HG03342 (cell line): ENCODE results near the gene WDR93.
"Not testable (repeated sequence)": the region's sequence is repeated elsewhere in the genome, so short reads cannot be mapped to it uniquely, and the experiment has no call there.

Experiments
- ATAC-seq: cut with Tn5 transposase; IDR thresholded peaks from one replicate; pipeline ENCODE4 v1.9.1; 2021; ENCODE audit warnings: mild to moderate bottlenecking, moderate library complexity; ENCODE audit not compliant: unreplicated experiment

WDR93 gene

GRCh38 chr15:89767411-89767915 is 76.9 kb downstream of the WDR93 start:
- ATAC-seq, result no peak

GRCh38 chr15:89768071-89768500 is 77.5 kb downstream of the WDR93 start:
- no peak for ATAC-seq

- no peak for ATAC-seq
Measured at GRCh38 chr15:89769366-89769765, 78.8 kb downstream of the WDR93 start.

- ATAC-seq, result no peak
Measured at GRCh38 chr15:89770041-89770440, 79.4 kb downstream of the WDR93 start.

- no peak for ATAC-seq
Measured at GRCh38 chr15:89772932-89773583, 82.4 kb downstream of the WDR93 start.

- ATAC-seq, result no peak
Measured at GRCh38 chr15:89774492-89774891, 83.9 kb downstream of the WDR93 start.

- no peak for ATAC-seq
Measured at GRCh38 chr15:89775815-89776214, 85.2 kb downstream of the WDR93 start.

- no peak for ATAC-seq
Measured at GRCh38 chr15:89776274-89777072, 85.9 kb downstream of the WDR93 start, which contains the start of gene MESP2. Gene MESP2, plus strand, starts transcription at chr15:89776332. Its CDS starts 26 bp downstream, at chr15:89776358.

- no peak for ATAC-seq
Measured at GRCh38 chr15:89777073-89777751, 86.6 kb downstream of the WDR93 start.

- ATAC-seq, result no peak
Measured at GRCh38 chr15:89777782-89778380, 87.3 kb downstream of the WDR93 start.

GRCh38 chr15:89778861-89779260 is 88.2 kb downstream of the WDR93 start:
- ATAC-seq, result no peak

GRCh38 chr15:89780601-89781000 is 90.0 kb downstream of the WDR93 start:
- no peak for ATAC-seq

GRCh38 chr15:89781055-89781454 is 90.4 kb downstream of the WDR93 start:
- ATAC-seq, result no peak

- no peak for ATAC-seq
Measured at GRCh38 chr15:89781891-89782618, 91.4 kb downstream of the WDR93 start.

- ATAC-seq, result not testable (repeated sequence)
Measured at GRCh38 chr15:89782619-89782950, 92.0 kb downstream of the WDR93 start.

GRCh38 chr15:89783111-89783860 is 92.7 kb downstream of the WDR93 start:
- no peak for ATAC-seq

GRCh38 chr15:89783861-89784685 is 93.5 kb downstream of the WDR93 start:
- no peak for ATAC-seq

GRCh38 chr15:89784686-89784960 is 94.0 kb downstream of the WDR93 start:
- no peak for ATAC-seq

- no peak for ATAC-seq
Measured at GRCh38 chr15:89785064-89785773, 94.6 kb downstream of the WDR93 start.
